HG03097 (cell line): ENCODE measurements around the gene CNTNAP2.
"Not testable (repeated sequence)": the region's sequence is repeated elsewhere in the genome, so short reads cannot be mapped to it uniquely, and the experiment has no call there.

Experiments used
- ATAC-seq: cut with Tn5 transposase; IDR thresholded peaks from one replicate; pipeline ENCODE4 v1.9.1; 2021; ENCODE audit not compliant: unreplicated experiment, low FRiP score

The CNTNAP2 gene

DNA sequence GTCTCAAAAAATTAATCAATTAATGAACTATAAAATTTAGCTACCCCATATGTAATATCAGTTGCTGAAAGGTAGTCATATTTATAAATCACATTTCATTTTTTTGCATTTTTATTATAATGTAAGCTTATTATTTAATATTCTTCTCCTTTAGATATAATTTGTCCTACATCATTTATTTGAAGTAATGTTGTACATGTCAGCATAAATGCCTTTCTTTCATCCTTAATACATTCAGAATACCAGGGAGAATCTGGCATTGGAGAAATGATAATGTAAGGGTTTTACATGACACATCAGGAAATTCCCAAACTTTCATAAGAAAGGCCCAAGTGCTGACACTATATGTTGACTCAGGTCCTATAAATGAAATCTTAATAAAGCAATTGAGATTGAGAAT, 742.1 kb downstream of the CNTNAP2 start:
- ATAC-seq = no peak

DNA sequence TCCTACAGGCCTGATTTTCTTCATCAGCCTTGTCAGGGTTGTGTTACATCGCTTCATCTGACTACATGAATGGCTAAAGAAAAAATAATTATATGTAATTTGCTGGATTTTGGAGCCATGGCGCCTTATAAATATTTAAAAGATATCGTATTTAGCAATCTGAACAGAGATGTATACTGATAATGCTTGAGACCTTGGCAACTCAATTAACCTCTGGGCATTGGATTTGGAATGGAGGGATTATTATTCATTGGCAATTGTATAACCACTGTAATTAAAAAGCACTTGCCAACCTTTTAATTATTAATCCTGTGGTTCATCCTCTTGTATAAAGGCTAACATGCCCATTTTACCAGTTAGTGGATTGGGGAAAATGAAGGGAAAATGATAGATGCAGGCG, 745.1 kb downstream of the CNTNAP2 start:
- no peak for ATAC-seq

DNA sequence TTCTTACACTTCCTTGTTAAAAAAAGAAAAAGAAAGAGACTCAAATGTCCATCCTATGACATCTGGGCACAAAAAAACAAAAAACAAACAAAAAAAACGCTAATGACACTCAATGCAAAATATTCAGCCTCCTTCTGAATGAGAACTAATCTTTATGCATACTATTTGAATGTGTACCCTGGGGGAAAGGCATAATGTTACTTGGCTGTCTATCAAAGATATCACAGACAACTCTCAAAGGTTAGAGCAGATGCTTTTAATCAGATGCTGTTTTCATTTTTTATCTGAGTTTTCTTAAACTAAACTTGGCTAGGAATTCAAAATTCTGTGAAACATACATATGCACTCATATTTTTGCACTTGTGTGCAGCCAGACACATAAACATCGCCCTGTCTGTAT, 745.8 kb downstream of the CNTNAP2 start:
- ATAC-seq = no peak

DNA sequence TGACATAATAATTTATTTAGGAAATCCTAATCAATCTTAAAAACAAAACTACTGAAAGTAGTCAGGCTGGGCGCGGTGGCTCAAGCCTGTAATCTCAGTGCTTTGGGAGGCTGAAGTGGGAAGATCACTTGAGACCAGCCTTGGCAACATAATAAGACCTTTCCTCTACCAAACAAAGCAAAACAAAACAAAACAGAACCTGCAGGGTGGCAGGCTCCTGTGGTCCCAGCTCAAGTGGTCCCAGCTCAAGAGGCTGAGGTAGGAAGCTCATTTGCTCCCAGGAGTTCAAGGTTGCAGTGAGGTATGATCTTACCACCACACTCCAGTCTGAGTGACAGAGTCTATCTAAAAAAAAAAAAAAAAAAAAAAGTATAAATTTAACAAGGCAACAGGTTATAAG, 748.0 kb downstream of the CNTNAP2 start:
- no peak for ATAC-seq

DNA sequence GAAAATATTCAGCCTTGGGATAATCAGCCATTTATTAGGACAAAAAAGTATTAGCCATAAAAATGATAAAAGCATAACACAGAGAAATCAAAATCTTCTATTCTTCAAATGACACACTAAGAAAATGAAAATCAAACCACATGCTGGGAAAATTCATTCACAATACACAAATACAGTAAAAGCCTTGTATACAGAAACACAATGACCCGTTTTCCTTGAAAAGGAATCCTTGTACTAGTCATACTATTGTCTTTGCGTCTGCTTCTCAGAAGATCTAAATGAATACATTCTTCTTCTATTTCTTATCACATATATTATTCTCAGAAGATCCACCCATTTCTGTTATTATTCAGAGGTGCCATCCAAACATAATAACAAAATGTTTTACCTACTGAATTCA, 749.1 kb downstream of the CNTNAP2 start:
- ATAC-seq = no peak

DNA sequence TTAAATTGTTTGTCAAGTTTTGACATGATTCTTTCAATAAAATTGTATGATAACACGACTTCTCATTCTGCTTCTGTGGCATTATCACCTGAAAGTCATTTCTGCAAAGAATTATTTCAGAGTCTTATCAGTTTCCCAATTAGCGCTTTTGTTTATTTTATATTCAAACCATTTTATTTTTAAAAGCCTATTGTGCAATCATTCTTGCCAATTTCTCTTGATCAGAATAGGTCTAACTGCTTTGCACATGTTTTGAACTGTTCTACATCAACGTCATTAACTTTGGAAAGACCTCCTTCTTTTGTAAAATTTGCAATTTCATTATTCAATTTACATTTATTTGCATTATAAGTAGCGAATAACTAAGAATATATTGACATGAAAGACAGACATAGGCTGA, 758.1 kb downstream of the CNTNAP2 start:
- ATAC-seq = no peak

DNA sequence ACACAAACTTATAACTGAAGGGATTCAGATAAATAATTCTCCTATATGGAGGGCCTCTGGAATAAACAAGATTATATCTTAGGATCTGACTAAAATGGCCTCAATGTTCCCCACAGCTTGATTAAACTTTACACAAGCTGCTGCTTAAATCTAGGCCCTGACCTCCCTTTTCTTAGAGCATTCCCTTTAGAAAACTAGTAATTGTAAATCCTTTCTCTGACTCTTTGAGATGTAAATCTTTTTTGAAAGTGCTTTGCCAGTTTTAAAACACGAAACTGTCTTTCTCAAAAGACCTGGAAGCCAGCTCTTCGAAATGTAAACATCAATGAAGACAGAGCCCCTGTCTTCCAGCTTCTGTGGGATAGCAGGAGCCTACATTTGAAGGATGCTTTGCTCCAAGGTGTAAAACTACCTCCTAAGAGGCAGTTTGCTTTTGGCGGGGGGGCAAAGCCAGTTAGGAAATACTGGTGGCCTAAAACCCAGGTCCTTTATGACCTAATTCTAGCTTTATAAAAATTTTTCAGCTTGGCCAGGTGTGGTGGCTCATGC, 758.7 kb downstream of the CNTNAP2 start:
- ATAC-seq = no peak

DNA sequence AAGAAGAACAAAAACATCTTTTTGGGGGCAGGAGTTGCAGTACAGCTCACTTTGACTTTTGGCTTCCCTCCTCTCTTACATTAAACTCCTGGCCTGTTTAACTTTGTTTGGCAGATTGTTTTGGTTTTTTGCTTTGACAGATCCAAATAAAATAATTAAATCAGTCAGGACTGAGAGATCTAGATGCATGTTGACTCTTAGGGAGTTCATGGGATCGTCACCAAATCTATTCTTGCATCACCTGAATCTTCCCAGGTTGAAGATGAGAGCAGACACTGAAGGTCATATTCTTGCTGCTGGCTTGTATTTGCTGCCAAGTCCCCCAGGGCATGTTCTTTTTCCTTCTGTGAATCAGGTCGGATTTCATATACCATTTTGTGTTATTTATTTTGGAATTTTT, 759.4 kb downstream of the CNTNAP2 start:
- ATAC-seq = no peak

DNA sequence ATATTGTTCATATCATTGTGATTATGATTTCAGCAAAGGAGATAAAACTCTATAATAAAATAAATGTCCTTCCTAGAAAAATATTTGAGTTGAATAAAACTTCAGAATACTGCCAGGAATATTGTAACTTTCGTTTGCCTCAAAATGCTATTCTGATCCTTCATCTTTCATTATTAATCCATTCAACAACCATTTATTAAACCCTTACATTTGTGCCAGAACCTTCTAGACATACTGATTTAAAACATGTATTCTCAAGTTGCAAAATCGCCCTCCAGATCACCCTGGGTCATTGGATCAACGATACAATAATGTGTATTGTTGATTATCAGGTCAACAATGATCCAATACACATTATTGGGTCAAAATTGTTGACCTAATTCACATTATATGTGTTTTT, 759.8 kb downstream of the CNTNAP2 start:
- no peak for ATAC-seq

DNA sequence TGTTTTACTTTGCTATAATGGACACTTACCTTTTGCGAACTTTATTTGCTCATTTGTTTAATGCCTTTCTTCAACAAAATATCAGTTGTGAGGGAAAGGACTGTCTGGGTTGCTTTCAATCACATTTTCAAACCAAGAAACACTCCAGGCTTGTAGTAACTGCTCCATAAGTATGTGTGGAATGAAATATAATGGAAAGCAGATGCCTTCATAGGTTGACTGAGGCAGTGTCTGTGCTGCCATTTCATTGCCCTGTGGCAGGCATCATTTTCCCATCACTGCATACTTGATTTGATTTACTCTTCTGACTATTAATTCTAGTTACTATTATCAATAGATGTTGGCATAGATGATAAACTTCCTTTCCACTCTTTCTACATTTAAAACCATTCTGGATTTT, 762.3 kb downstream of the CNTNAP2 start:
- no peak for ATAC-seq

DNA sequence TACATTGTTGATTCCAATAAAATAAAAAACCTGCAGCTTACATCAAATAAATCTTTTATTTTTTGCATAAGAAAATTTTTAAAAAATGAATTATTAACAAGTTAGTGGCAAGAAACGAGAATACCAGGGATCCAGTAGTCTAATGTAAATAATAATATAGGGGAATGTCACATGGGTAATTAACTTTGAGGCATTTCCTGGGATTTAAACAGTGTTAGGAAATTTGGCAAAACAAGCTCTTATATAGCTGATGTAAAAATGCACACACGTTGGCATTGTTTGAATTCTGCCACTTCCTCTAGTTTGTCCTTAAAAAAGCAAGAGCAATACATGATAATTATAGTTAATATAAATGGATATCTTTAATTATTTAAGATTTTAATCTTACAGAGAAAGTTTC, 768.6 kb downstream of the CNTNAP2 start:
- no peak for ATAC-seq

DNA sequence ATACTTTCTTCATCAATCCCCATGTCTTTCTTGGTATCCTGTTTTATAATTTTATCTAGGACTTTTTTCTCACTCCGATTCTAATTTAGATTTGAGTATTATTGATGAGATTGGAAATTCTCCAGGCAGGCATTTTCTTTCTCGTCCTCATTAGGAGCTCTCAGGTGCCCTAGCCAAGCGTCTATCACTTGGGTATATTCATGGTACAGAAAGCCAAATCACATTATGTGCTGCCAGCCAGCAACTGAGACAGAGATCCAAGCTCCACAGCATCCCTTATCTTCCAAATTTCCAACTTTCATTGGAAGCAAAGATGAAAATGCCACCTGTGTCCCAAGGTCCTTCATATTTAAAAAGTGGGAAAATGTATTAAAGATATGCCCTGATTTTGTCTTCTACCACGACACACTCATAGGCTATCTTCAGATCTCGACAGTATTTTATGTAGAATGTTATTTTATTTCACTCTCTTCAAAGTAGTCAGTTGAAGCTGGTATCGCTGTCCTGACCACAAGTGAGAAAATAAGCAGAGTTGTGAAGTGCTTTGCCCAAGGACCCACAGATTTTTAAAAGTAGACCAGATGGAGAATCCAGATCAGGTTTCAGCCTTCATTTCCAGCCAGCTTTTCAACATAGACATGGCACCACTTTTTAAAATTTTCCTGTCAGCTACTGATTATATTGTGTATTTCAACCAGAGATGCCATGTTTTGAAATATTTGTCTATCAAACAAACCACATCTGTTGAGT, 773.4 kb downstream of the CNTNAP2 start:
- no peak for ATAC-seq

DNA sequence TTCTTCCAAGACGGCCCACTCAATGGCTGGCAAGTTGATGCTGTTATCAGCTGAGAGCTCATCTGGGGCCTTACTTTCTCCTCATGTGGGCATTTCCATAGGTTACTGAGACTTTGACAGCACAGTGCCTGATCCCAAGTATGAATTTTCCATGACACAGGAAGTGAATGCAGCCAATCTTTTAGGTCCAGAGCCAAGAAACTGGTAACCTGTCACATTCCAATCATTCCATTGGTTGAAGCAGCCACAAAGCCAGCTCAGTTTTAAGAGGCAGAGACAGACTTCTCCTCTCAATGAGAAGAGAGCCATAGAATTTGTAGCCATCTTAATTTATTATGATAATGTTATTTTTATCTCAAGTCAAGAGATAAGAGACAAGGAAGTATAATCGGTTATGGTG, 775.5 kb downstream of the CNTNAP2 start:
- no peak for ATAC-seq

DNA sequence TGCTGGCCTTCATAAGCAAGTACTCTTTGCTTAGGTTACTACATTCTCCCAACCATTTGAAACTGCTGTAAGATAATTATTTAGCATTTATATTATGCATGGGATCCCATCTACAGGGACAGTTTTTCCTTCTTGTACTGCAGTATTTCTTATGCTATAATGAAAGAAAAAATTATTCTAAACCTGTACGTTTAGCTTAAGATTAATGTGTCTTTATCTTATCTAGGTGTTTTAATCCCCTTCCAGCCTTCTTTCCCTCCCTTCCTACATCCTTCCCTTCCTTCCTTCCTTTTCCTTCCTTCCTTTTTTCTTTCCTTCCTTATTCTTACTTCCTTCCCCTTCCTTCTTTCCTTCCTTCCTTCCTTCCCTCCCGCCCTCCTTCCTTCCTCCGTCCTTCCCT, 778.3 kb downstream of the CNTNAP2 start:
- no peak for ATAC-seq

DNA sequence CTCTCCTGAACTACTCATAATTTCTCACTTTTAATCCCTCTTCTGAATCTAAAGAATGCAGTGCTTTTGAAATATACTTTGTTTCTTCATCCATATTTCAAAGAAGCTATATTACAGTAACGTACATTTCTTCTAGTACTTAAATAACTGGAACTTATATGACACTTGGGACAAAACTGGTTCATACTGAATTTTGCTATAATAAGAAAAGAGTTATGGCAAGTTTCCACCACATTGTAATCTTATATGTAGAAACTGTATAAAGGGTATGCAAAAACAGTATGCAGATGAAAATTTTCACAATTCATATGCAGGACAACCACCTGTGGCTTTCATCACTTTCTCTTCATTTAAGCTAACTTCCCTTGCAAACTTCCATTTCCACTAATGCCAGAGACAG, 785.7 kb downstream of the CNTNAP2 start:
- ATAC-seq = no peak

DNA sequence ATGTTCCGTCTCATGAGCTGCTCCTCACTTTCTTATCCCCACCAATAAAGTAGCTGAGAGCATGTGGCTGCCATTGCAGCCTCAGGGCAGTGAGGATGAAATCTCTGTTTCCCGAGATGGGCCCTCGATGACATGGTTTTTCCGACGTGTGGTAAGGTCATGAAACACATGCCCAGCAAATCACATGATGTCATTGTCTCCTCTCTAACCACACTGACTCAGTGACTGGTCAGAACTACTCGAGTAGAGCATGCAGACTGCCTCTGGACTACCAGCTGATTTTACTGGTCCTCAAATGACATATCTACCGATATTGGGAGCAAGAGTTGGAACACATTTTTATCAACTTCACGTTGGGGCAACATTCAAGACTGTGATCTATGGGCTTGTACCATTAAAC, 786.1 kb downstream of the CNTNAP2 start:
- ATAC-seq = no peak

DNA sequence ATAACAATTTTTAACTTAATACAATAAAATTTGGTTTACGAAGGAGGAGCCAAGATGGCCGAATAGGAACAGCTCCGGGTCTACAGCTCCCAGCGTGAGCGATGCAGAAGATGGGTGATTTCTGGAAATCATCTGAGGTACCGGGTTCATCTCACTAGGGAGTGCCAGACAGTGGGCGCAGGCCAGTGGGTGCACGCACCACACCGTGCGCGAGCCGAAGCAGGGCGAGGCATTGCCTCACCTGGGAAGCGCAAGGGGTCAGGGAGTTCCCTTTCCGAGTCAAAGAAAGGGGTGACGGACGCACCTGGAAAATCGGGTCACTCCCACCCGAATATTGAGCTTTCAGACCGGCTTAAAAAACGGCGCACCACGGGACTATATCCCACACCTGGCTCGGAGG, 789.1 kb downstream of the CNTNAP2 start:
- not testable (repeated sequence) for ATAC-seq

DNA sequence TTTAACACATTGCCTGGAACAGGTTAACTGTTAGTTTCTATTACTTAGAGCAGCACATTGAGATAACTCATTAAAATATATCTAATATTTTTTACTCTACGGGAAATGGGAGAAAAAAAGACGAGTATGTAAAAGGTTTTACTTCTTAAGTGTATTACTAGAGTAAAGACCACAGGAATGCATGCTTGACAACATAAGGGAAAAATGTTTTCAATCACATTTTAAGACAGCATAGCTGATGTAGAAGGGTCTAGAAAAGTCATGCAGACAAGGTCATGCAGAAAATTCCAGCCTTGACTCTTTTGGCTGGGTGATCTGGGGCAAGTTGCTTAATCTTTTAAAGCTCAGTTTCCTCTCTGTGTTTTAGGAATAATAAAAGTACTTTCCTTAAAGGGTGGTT, 806.2 kb downstream of the CNTNAP2 start:
- no peak for ATAC-seq

DNA sequence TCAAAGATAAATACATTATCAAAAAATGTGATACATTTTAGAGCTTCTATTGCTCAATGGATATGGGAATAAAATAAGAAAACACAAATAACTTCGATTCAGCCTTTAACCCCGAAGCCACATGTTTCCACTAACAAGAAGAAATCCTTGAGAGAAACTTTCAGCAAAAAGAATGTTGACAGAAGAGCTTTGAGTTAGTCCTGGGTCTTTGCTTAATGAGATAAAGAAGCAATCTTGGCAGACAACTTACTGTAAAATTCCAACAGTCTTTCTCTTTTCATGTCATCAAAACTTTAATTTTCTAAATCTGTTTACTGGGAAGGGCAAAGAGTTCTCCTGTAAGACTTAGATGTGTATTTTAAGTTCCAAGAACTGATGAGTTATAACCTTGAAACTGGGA, 810.2 kb downstream of the CNTNAP2 start:
- no peak for ATAC-seq

DNA sequence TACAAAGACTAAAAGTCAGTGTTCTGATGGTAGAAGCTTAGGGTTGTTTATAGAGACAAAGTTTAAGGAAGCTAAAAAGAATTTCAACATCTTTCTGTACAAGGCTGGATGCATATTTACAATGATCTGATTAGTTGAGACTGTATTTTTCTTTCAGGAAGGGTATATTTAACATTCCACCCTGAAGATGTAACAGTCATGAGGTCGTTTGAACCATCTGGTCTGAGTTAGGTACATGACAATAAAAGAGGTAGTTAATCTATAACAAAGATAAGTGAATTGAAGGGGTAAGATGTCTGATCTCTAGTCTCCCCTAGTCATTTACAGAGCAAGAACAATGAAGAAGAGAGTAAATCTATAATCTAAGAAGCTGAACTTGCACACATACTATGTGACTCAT, 821.2 kb downstream of the CNTNAP2 start:
- no peak for ATAC-seq

DNA sequence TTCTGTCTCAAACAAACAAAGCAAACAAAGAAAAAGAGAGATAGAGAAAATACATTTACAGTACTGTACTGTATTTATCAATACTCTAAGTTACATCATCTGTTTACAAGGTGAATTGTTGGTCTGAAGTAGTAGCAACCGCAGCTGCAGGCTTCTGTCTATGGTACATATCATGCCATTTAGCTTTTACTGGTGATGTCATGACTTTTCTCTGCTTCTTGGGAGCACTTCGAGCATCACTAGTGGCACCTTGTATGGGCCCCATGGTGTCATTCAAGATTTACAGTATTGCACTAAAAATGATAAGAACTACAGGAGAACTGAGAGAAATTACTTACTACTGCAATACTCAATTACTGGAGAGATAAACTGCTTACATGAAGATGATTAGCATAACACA, 826.9 kb downstream of the CNTNAP2 start:
- no peak for ATAC-seq

DNA sequence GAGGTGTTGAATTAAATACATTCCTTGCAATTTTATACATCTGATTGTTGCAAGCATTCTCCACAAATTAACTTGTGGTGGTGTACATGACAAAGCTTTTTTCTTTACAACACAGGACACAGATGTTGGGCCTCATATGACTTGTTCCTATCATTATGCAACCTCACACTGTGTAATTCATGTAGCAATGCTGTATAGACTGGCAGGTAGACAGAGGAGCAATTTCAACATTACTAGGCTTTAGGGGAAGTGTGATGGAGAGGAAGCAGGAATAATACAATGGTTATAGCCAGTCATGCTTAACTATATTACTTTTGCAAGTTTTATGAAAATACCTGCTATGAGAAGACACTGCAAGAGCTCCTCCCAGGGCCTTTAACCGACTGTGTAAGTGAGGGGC, 832.1 kb downstream of the CNTNAP2 start:
- no peak for ATAC-seq

DNA sequence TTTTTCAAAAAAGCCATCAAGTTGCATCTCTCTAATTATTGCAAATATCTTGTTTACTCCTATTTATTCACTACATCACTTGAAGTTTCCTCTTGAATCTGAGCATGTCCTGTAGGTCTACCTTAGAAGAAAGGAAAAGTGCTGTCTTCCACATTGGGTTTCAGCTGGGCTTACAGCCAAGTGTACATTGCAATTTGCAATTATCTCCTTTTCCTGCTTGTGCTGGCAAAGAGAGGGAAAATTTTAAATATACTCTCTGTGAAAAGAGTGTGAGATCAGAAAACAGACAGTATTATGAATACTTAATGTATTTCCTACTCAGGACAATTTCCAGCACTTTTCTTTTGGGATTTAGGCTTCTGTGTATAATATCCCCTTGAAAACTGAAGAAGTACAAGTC, 839.7 kb downstream of the CNTNAP2 start:
- ATAC-seq = no peak
